KOPT-K1 (cell line): Measurements from ENCODE around the gene ULK1.
"Not testable (repeated sequence)": the region's sequence is repeated elsewhere in the genome, so short reads cannot be mapped to it uniquely, and the experiment has no call there.

Experiments used
- H3K27ac ChIP-seq: fragments of 200-600 bp; sonication (generic); 2 replicates; pipeline ENCODE4 v1.5.1; 2016; ENCODE audit warnings: antibody characterized with exemption, mild to moderate bottlenecking, low read depth, low read length; ENCODE audit not compliant: poor library complexity, severe bottlenecking
- H3K36me3 ChIP-seq: fragments of 200-600 bp; sonication (generic); 2 replicates; pipeline ENCODE4 v1.5.1; 2017; ENCODE audit warnings: antibody characterized with exemption, mild to moderate bottlenecking, low read length, moderate library complexity; ENCODE audit not compliant: insufficient read depth
- H3K9me3 ChIP-seq: fragments of 200-600 bp; sonication (generic); 2 replicates; pipeline ENCODE4 v1.5.1; 2017; ENCODE audit warnings: antibody characterized with exemption, low read length, mild to moderate bottlenecking; ENCODE audit not compliant: insufficient read depth, poor library complexity, severe bottlenecking

The ULK1 gene

GRCh38 chr12:131944601-131945251 is 50.3 kb downstream of the ULK1 start:
- no peaks in the 10 kb centered on the region for H3K9me3 ChIP-seq
- peaks cover 56% of the 10 kb centered on the region for H3K36me3 ChIP-seq
- H3K27ac ChIP-seq: no peak overlapping the region

- no peak overlapping the region for H3K27ac ChIP-seq
These were observed 52.3 kb downstream of the ULK1 start for GRCh38 chr12:131946757-131947156.

GRCh38 chr12:131947482-131948027 is 53.1 kb downstream of the ULK1 start:
- Histone ChIP-seq H3K9me3 (no peaks in the 10 kb centered on the region), H3K36me3 (peaks cover 27% of the 10 kb centered on the region), H3K27ac (no peak overlapping the region)

More at GRCh38 chr12:131946757-131947156, 52.3 kb downstream of the ULK1 start:
- Histone ChIP-seq H3K9me3 (no peaks in the 10 kb centered on the region), H3K36me3 (peaks cover 35% of the 10 kb centered on the region)

GRCh38 chr12:131948166-131948712 is 53.8 kb downstream of the ULK1 start:
- Histone ChIP-seq H3K36me3 (peaks cover 20% of the 10 kb centered on the region), H3K27ac (no peak overlapping the region), H3K9me3 (no peaks in the 10 kb centered on the region)

GRCh38 chr12:131948713-131949430 is 54.5 kb downstream of the ULK1 start:
- Histone ChIP-seq H3K36me3 (peaks cover 14% of the 10 kb centered on the region), H3K27ac (peak overlapping the region; percentile 93)
- H3K9me3 ChIP-seq: not testable (repeated sequence)

- Histone ChIP-seq H3K36me3 (peaks cover 7% of the 10 kb centered on the region), H3K27ac (peak within 1 kb of the TSS; percentile 93), H3K9me3 (no peaks in the 10 kb centered on the region)
These were observed 55.2 kb downstream of the ULK1 start, which contains the start of gene EP400 for GRCh38 chr12:131949431-131950181. Gene EP400, plus strand, starts transcription at chr12:131949942. Its CDS starts 10,678 bp downstream, at chr12:131960620.

GRCh38 chr12:131950182-131950913 is 55.9 kb downstream of the ULK1 start:
- H3K36me3 ChIP-seq: no peaks in the 10 kb centered on the region
- H3K27ac ChIP-seq: peak overlapping the region; percentile 93
- H3K9me3 ChIP-seq: no peaks in the 10 kb centered on the region

GRCh38 chr12:131953810-131954209 is 59.4 kb downstream of the ULK1 start:
- not testable (repeated sequence) for H3K27ac ChIP-seq, H3K9me3 ChIP-seq, H3K36me3 ChIP-seq

- not testable (repeated sequence) for H3K36me3 ChIP-seq, H3K27ac ChIP-seq, H3K9me3 ChIP-seq
These were observed 60.0 kb downstream of the ULK1 start for GRCh38 chr12:131954460-131954859.

GRCh38 chr12:131959116-131959515 is 64.7 kb downstream of the ULK1 start:
- no peaks in the 10 kb centered on the region for H3K9me3 ChIP-seq
- H3K27ac ChIP-seq: no peak overlapping the region
- peaks cover 31% of the 10 kb centered on the region for H3K36me3 ChIP-seq

GRCh38 chr12:131959641-131960589 is 65.5 kb downstream of the ULK1 start:
- peaks cover 38% of the 10 kb centered on the region for H3K36me3 ChIP-seq
- H3K27ac ChIP-seq: no peak overlapping the region
- H3K9me3 ChIP-seq: no peaks in the 10 kb centered on the region

GRCh38 chr12:131960590-131961325 is 66.3 kb downstream of the ULK1 start:
- not testable (repeated sequence) for H3K9me3 ChIP-seq, H3K27ac ChIP-seq
- H3K36me3 ChIP-seq: peaks cover 46% of the 10 kb centered on the region

- peaks cover 47% of the 10 kb centered on the region for H3K36me3 ChIP-seq
- H3K27ac ChIP-seq, H3K9me3 ChIP-seq: not testable (repeated sequence)
These were observed 66.9 kb downstream of the ULK1 start for GRCh38 chr12:131961328-131961727.
